Left lung (tissue), 10 donors: ENCODE measurements around the gene ATN1. TPM values are rescaled to one million over a fixed set of nuclear protein-coding genes. Genes with fewer than 3 reads are reported as not detected.

Source experiments
- ATAC-seq: fragments of 200-7000 bp; cut with Tn5 transposase; one replicate; pipeline ENCODE4 v1.9.1; 2020; ENCODE audit warnings: moderate library complexity
- DNase-seq, 4 donors: peaks; one replicate each; pipeline ENCODE4 v3.0.0-alpha.2; 2013 to 2020
- H3K27ac ChIP-seq, 2 donors: fragments of 200-600 bp; sonication (generic) in 1 of 2; one replicate each; pipeline versions ENCODE4 v1.5.0 to v1.8.0; 2020 to 2021
- H3K27me3 ChIP-seq, 2 donors: fragments of 200-600 bp; sonication (generic) in 1 of 2; one replicate each; pipeline versions ENCODE4 v1.5.0 to v1.8.0; 2020 to 2021
- H3K36me3 ChIP-seq, 2 donors: fragments of 200-600 bp; sonication (generic) in 1 of 2; one replicate each; pipeline versions ENCODE4 v1.5.0 to v1.8.0; 2020 to 2021
- H3K4me1 ChIP-seq, 2 donors: fragments of 200-600 bp; one replicate each; pipeline ENCODE4 v1.8.0; 2021
- H3K4me3 ChIP-seq, 2 donors: fragments of 200-600 bp; sonication (generic) in 1 of 2; one replicate each; pipeline versions ENCODE4 v1.5.0 to v1.8.0; 2020 to 2021; ENCODE audit warnings: mild to moderate bottlenecking in 1 of 2
- H3K9me3 ChIP-seq, 2 donors: fragments of 200-600 bp; sonication (generic) in 1 of 2; one replicate each; pipeline versions ENCODE4 v1.5.0 to v1.8.0; 2020 to 2021
- CTCF ChIP-seq, 2 donors: fragments of 200-600 bp; sonication (generic) in 1 of 2; IDR thresholded peaks; one replicate each; pipeline versions ENCODE4 v1.5.0 to v1.8.0; 2021; ENCODE audit warnings: antibody characterized with exemption in 2 of 2
- intact Hi-C, 2 donors: fragments of 100-400 bp; cut with DNase I; formaldehyde crosslinking; loops; one replicate each; pipeline versions ENCODE4 v1.11.2 to v1.14.2; 2022
- polyA plus RNA-seq, 6 donors: library from polyadenylated mRNA; unstranded; fragments of 120-200 nt; gene quantifications; one replicate each; pipeline ENCODE4 v1.2.1, GENCODE V29; 2013; ENCODE audit not compliant: insufficient read length in 6 of 6
- total RNA-seq, 2 donors: library from RNA; stranded (reverse); fragmentation: NEBNext Ultra II Directional; extraction: Animal tissue kit (Norgen Biotek cat#: 25700); gene quantifications; one replicate each; pipeline ENCODE4 v1.2.1, GENCODE V29; 2021
- donor health status: DM: no; HTN: yes; CAD: no.
- donor health status: DM: no; HTN: no; CAD: no.

The ATN1 gene
- total and polyA plus RNA-seq, 8 donors: 94.9 to 134 (median 110) TPM

GRCh38 chr12:6966351-6966750 is 38.6 kb downstream of the ATN1 start:
- Histone ChIP-seq H3K9me3 (no peaks in the 10 kb centered on the region), H3K4me3 (no peak overlapping the region), H3K36me3 (peaks cover 3 to 41% of the 10 kb centered on the region in 2 donors), H3K27me3 (no peaks in the 10 kb centered on the region), H3K27ac (no peak overlapping the region), H3K4me1 (peaks cover 33 to 76% of the 10 kb centered on the region in 2 donors)
- no peak for TF ChIP-seq CTCF (IDR thresholded peaks at IDR 0.05)
- DNase-seq: no peak
- intact Hi-C loops: no loop called here
- no peak for ATAC-seq

GRCh38 chr12:6967651-6968100 is 39.9 kb downstream of the ATN1 start:
- ATAC-seq (no peak), DNase-seq (no peak)
- no peaks in the 10 kb centered on the region for H3K9me3 ChIP-seq
- H3K27me3 ChIP-seq: no peaks in the 10 kb centered on the region
- intact Hi-C loops: no loop called here
- H3K36me3 ChIP-seq: peaks cover 3 to 38% of the 10 kb centered on the region in 2 donors
- H3K4me1 ChIP-seq: peaks cover 26 to 76% of the 10 kb centered on the region in 2 donors
- TF ChIP-seq CTCF (IDR thresholded peaks at IDR 0.05): no peak
- H3K4me3 ChIP-seq: no peak overlapping the region
- H3K27ac ChIP-seq: no peak overlapping the region

GRCh38 chr12:6968426-6968825 is 40.7 kb downstream of the ATN1 start:
- intact Hi-C loops: no loop called here
- Histone ChIP-seq H3K27ac (no peak overlapping the region), H3K27me3 (no peaks in the 10 kb centered on the region), H3K9me3 (no peaks in the 10 kb centered on the region), H3K4me1 (peaks cover 26 to 73% of the 10 kb centered on the region in 2 donors), H3K36me3 (peaks cover 3 to 38% of the 10 kb centered on the region in 2 donors), H3K4me3 (peak overlapping the region in 1 of 2 donors; percentile 99)
- TF ChIP-seq CTCF (IDR thresholded peaks at IDR 0.05): no peak
- DNase-seq (no peak), ATAC-seq (no peak)

- H3K4me3 ChIP-seq: peak overlapping the region; percentile 89 to 99
- intact Hi-C loops: no loop called here
- peak overlapping the region; percentile 88 to 93 for H3K27ac ChIP-seq
- peaks cover 3 to 51% of the 10 kb centered on the region in 2 donors for H3K36me3 ChIP-seq
- no peaks in the 10 kb centered on the region for H3K27me3 ChIP-seq
- no peak for DNase-seq
- ATAC-seq: no peak
- TF ChIP-seq CTCF (IDR thresholded peaks at IDR 0.05): no peak
- H3K9me3 ChIP-seq: no peaks in the 10 kb centered on the region
- H3K4me1 ChIP-seq: peaks cover 21 to 59% of the 10 kb centered on the region in 2 donors
These were observed 42.4 kb downstream of the ATN1 start for GRCh38 chr12:6970096-6970527.

GRCh38 chr12:6974180-6974579 is 46.4 kb downstream of the ATN1 start:
- intact Hi-C loops: no loop called here
- no peak overlapping the region for H3K27ac ChIP-seq
- H3K36me3 ChIP-seq: peaks cover 0 to 54% of the 10 kb centered on the region in 2 donors
- ATAC-seq (no peak), DNase-seq (no peak)
- H3K4me3 ChIP-seq: no peak overlapping the region
- H3K4me1 ChIP-seq: peaks cover 14 to 31% of the 10 kb centered on the region in 2 donors
- no peak for TF ChIP-seq CTCF (IDR thresholded peaks at IDR 0.05)
- no peaks in the 10 kb centered on the region for H3K27me3 ChIP-seq
- no peaks in the 10 kb centered on the region for H3K9me3 ChIP-seq
